HG03571 (cell line): ENCODE measurements around the gene URGCP.
"Not testable (repeated sequence)": the region's sequence is repeated elsewhere in the genome, so short reads cannot be mapped to it uniquely, and the experiment has no call there.

ENCODE experiments used
- ATAC-seq: cut with Tn5 transposase; IDR thresholded peaks from one replicate; pipeline ENCODE4 v1.9.1; 2021; ENCODE audit not compliant: unreplicated experiment

The URGCP gene

GRCh38 chr7:43915907-43916306, 9.5 kb upstream of the URGCP start:
- no peak for ATAC-seq

GRCh38 chr7:43914795-43915194, 8.4 kb upstream of the URGCP start:
- no peak for ATAC-seq

- ATAC-seq: peak; percentile 37
Measured at GRCh38 chr7:43905956-43906330, 453 bp downstream of the URGCP start.

GRCh38 chr7:43905209-43905946, 1.0 kb downstream of the URGCP start:
- no peak for ATAC-seq

- no peak for ATAC-seq
Measured at GRCh38 chr7:43904533-43905208, 1.7 kb downstream of the URGCP start.

GRCh38 chr7:43902542-43903054, 3.8 kb downstream of the URGCP start:
- no peak for ATAC-seq

- ATAC-seq: not testable (repeated sequence)
Measured at GRCh38 chr7:43898571-43898970, 7.8 kb downstream of the URGCP start.

GRCh38 chr7:43895847-43896415, 10.5 kb downstream of the URGCP start:
- ATAC-seq: no peak

GRCh38 chr7:43891069-43891955, 15.1 kb downstream of the URGCP start:
- no peak for ATAC-seq

- no peak for ATAC-seq
Measured at GRCh38 chr7:43890468-43890867, 15.9 kb downstream of the URGCP start.

- ATAC-seq: no peak
Measured at GRCh38 chr7:43888993-43889945, 17.1 kb downstream of the URGCP start.

GRCh38 chr7:43884617-43885016, 21.8 kb downstream of the URGCP start:
- no peak for ATAC-seq

- ATAC-seq: no peak
Measured at GRCh38 chr7:43884209-43884608, 22.2 kb downstream of the URGCP start.

- ATAC-seq: no peak
Measured at GRCh38 chr7:43880596-43880995, 25.8 kb downstream of the URGCP start.

- no peak for ATAC-seq
Measured at GRCh38 chr7:43879477-43879876, 26.9 kb downstream of the URGCP start.

- no peak for ATAC-seq
Measured at GRCh38 chr7:43878867-43879266, 27.5 kb downstream of the URGCP start.

GRCh38 chr7:43877968-43878864, 28.2 kb downstream of the URGCP start:
- no peak for ATAC-seq

- ATAC-seq: no peak
Measured at GRCh38 chr7:43876976-43877745, 29.2 kb downstream of the URGCP start.
